BE2C (cell line): Measurements from ENCODE around the gene ZNF664.

Source experiments
- DNase-seq: peaks from one replicate; pipeline ENCODE4 v3.0.0-alpha.2; 2020
- H3K27me3 ChIP-seq: fragments of 250-450 bp; sonication (Bioruptor Pico); 2 replicates; pipeline ENCODE4 v1.5.1; 2020; ENCODE audit warnings: mild to moderate bottlenecking
- H3K36me3 ChIP-seq: fragments of 250-450 bp; sonication (Bioruptor Pico); 2 replicates; pipeline ENCODE4 v1.5.1; 2020; ENCODE audit warnings: mild to moderate bottlenecking
- H3K4me1 ChIP-seq: fragments of 250-450 bp; sonication (Bioruptor Pico); 2 replicates; pipeline ENCODE4 v1.5.1; 2020
- H3K4me3 ChIP-seq: 2 replicates; pipeline ENCODE4 v1.5.1; 2011; ENCODE audit warnings: low read depth, low read length
- H3K9me3 ChIP-seq: fragments of 250-450 bp; sonication (Bioruptor Pico); 2 replicates; pipeline ENCODE4 v1.5.1; 2020
- TF ChIP-seq, protein P1 (sequence below): IDR thresholded peaks from 2 replicates; pipeline ENCODE4 v1.5.1; 2012; ENCODE audit warnings: mild to moderate bottlenecking, low read depth, low read length

ZNF664 gene

DNA sequence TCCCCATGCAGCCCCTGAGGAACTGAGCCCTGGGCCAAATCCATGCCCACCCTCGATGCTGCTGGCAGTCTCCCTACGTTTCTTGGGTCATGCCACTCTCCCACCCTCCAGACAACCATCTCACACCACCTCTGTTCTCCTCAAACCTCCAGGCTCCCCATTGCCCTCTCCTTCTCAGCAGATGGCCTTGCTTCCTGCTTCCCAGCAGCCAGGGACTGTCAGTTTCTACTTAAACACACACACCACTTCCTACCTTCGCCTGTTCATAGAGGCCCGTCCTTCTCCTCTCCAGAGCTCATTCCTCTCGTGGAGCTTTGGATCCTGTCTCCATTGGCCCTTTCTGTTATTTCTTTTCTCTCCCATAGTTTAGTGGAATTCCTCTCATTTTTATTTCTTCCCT lies 27.1 kb downstream of the ZNF664 start:
- TF ChIP-seq, protein P1, sequence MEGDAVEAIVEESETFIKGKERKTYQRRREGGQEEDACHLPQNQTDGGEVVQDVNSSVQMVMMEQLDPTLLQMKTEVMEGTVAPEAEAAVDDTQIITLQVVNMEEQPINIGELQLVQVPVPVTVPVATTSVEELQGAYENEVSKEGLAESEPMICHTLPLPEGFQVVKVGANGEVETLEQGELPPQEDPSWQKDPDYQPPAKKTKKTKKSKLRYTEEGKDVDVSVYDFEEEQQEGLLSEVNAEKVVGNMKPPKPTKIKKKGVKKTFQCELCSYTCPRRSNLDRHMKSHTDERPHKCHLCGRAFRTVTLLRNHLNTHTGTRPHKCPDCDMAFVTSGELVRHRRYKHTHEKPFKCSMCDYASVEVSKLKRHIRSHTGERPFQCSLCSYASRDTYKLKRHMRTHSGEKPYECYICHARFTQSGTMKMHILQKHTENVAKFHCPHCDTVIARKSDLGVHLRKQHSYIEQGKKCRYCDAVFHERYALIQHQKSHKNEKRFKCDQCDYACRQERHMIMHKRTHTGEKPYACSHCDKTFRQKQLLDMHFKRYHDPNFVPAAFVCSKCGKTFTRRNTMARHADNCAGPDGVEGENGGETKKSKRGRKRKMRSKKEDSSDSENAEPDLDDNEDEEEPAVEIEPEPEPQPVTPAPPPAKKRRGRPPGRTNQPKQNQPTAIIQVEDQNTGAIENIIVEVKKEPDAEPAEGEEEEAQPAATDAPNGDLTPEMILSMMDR, result no peak
- peaks cover 57% of the 10 kb centered on the region for H3K36me3 ChIP-seq
- H3K4me1 ChIP-seq, result 0 out of 2 replicates have a peak, but pooled peaks cover 4% of the 10 kb centered on the region
- H3K9me3 ChIP-seq, result no peaks in the 10 kb centered on the region
- DNase-seq, result no peak
- no peaks in the 10 kb centered on the region for H3K27me3 ChIP-seq
- H3K4me3 ChIP-seq, result no peak overlapping the region

DNA sequence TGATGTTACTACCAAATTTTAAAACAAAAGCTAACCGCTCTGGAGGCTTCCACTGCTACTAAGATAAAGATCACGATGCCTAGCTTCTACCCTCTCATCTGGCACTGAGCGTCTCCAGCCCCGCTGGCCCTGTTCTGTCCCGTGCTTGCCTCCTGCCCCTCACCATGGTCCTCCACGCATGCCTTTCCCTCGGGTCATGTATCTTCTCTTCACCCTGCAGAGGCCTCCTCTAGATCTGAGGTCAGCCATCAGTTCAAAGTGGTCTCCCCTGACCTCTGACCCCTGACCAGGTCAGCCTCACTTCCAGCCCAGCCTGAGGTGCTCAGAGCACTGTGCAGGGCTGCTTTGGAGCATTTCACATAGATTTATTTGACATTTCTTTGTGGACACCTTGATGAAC lies 28.3 kb downstream of the ZNF664 start:
- TF ChIP-seq, protein P1, result no peak
- no peaks in the 10 kb centered on the region for H3K27me3 ChIP-seq
- no peak overlapping the region for H3K4me3 ChIP-seq
- peaks cover 60% of the 10 kb centered on the region for H3K36me3 ChIP-seq
- 0 out of 2 replicates have a peak, but pooled peaks cover 4% of the 10 kb centered on the region for H3K4me1 ChIP-seq
- DNase-seq, result no peak
- H3K9me3 ChIP-seq, result no peaks in the 10 kb centered on the region

DNA sequence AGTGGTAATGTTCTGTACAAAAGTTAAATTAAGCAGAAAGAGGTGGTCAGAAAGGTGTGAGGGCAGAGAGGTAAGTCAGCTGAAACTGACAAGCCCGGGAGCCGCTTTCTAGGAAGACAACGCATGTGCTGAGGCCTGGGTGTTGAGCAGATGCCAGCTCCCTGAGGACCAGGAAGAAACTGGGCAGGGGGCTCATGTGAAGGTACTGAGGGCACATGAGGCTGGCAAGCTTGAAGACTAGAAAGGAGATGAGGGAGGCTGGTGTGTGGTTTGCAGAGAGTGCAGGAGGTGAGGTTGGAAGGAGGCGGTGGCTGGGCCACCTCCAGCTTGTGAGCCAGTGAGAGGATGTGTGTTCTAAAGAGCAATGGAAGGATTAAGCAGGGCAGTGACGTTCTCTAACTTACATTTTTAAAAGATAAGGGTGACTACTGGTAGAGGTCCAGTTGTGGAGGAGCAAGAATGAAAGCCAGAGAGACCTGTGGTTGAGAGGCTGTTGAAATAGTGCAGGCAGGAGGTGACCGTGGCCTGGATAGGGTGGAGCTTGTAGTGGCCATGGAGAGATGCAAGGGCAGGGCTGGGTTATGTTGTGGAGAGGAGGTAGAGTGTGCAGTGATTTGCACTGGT lies 29.1 kb downstream of the ZNF664 start:
- H3K27me3 ChIP-seq, result no peaks in the 10 kb centered on the region
- no peaks in the 10 kb centered on the region for H3K9me3 ChIP-seq
- no peak for DNase-seq
- H3K36me3 ChIP-seq, result peaks cover 68% of the 10 kb centered on the region
- H3K4me1 ChIP-seq, result 0 out of 2 replicates have a peak, but pooled peaks cover 4% of the 10 kb centered on the region
- no peak overlapping the region for H3K4me3 ChIP-seq
- TF ChIP-seq, protein P1, result no peak

DNA sequence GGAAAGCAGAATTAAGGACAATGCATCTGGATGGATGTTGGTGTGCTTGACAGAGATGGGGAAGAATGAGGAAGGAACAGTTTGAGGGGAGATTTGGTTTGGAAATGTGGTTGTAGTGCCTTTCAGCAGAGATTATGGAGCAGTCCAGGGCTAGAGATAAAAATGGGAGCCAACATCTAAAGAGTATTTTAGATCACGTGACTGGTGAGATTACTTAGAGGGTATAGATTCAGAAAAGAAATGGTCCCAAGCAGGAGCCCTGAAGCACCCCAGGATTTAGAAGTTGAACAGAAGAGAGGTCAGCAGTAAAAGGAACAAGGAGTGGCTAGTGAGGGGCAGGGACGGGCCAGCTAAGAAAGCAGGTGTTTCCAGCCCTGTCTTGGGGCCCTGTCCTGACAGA lies 29.6 kb downstream of the ZNF664 start:
- DNase-seq, result no peak
- no peaks in the 10 kb centered on the region for H3K27me3 ChIP-seq
- TF ChIP-seq, protein P1, result no peak
- no peaks in the 10 kb centered on the region for H3K9me3 ChIP-seq
- H3K36me3 ChIP-seq, result peaks cover 73% of the 10 kb centered on the region
- no peak overlapping the region for H3K4me3 ChIP-seq
- H3K4me1 ChIP-seq, result 0 out of 2 replicates have a peak, but pooled peaks cover 4% of the 10 kb centered on the region

DNA sequence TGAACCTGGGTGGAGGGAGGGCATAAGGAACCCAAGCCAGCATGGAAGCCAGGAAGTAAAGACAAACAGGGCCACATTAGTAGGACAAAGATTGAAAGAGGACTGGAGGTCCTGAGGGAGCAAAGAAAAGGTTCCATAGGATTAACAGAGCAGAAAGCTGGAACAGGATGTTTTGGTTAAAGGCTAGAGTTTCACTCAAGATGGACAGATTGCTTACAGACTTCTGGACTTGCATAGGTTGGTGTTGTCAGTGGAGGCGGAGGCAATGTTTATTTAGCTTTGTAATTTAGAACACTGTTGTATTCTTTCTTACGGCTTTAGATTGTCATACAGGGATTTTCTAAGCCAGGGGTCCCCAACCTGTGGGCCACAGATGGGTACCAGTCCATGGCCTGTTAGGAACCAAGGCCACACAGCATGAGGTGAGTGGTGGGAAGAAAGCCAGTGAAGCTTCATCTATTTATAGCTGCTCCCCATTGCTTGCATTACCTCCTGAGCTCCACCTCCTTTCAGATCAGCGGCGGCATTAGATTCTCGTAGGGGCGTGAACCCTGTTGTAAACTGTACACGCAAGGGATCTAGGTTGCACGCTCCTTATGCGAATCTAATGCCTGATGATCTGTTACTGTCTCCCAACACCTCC lies 31.3 kb downstream of the ZNF664 start:
- Histone ChIP-seq H3K36me3 (peaks cover 75% of the 10 kb centered on the region), H3K4me3 (no peak overlapping the region), H3K27me3 (no peaks in the 10 kb centered on the region), H3K4me1 (no peaks in the 10 kb centered on the region), H3K9me3 (no peaks in the 10 kb centered on the region)
- no peak for DNase-seq
- TF ChIP-seq, protein P1, result no peak
